ENCODE data around the gene FYB2.

Gene FYB2

GRCh38 chr1:56831871-56832693 lies 12.9 kb upstream of the FYB2 start:
- H3K27ac ChIP-seq (ENCODE audit: low read length) = no peak overlapping the region
- DNase-seq = peak; percentile 72
- H2AFZ ChIP-seq (ENCODE audit: low read length) = no peak overlapping the region
- H3K9ac ChIP-seq (ENCODE audit: low read length) = no peak overlapping the region
- H3K9me2 ChIP-seq (replicated peaks; ENCODE audit: insufficient read depth, low read length) = no peaks in the 10 kb centered on the region
- H3K36me3 ChIP-seq (replicated peaks; ENCODE audit: insufficient read depth, low read length) = no peaks in the 10 kb centered on the region
- no peak overlapping the region for H3K4me3 ChIP-seq (ENCODE audit: low read length)
- no peaks in the 10 kb centered on the region for H4K20me1 ChIP-seq (ENCODE audit: insufficient read depth, low read length)
- H3F3A ChIP-seq (ENCODE audit: insufficient read depth, low read length) = no peaks in the 10 kb centered on the region
- H3K79me2 ChIP-seq (ENCODE audit: low read length) = no peaks in the 10 kb centered on the region
- TF ChIP-seq CTCF (IDR thresholded peaks at IDR 0.05; ENCODE audit: low read length) = peak; percentile 97
- TF ChIP-seq EZH2phosphoT487 (IDR thresholded peaks at IDR 0.05; ENCODE audit: low read length) = no peak
- H3K4me1 ChIP-seq (ENCODE audit: low read length) = no peaks in the 10 kb centered on the region
- H3K4me2 ChIP-seq (ENCODE audit: low read depth, low read length) = peak overlapping the region; percentile 10; the same call in 1 of the 2 replicates
- H3K27me3 ChIP-seq (replicated peaks; ENCODE audit: insufficient read depth, low read length) = no peaks in the 10 kb centered on the region
- H3K9me3 ChIP-seq (replicated peaks; ENCODE audit: insufficient read depth, low read length) = no peaks in the 10 kb centered on the region

- Histone ChIP-seq H3K9me2 (replicated peaks; ENCODE audit: insufficient read depth, low read length) (no peaks in the 10 kb centered on the region), H3K27ac (ENCODE audit: low read length) (no peak overlapping the region), H4K20me1 (ENCODE audit: insufficient read depth, low read length) (no peaks in the 10 kb centered on the region), H3K9me3 (replicated peaks; ENCODE audit: insufficient read depth, low read length) (no peaks in the 10 kb centered on the region), H3K4me1 (ENCODE audit: low read length) (no peaks in the 10 kb centered on the region), H3K4me2 (ENCODE audit: low read depth, low read length) (no peak overlapping the region), H3K79me2 (ENCODE audit: low read length) (no peaks in the 10 kb centered on the region), H3K36me3 (replicated peaks; ENCODE audit: insufficient read depth, low read length) (no peaks in the 10 kb centered on the region), H3K9ac (ENCODE audit: low read length) (no peak overlapping the region), H2AFZ (ENCODE audit: low read length) (0 out of 2 replicates have a peak overlapping the region, but pooled peaks have one; percentile 9), H3F3A (ENCODE audit: insufficient read depth, low read length) (no peaks in the 10 kb centered on the region), H3K4me3 (ENCODE audit: low read length) (no peak overlapping the region), H3K27me3 (replicated peaks; ENCODE audit: insufficient read depth, low read length) (no peaks in the 10 kb centered on the region)
- no peak for DNase-seq
- no peak for TF ChIP-seq EZH2phosphoT487 (IDR thresholded peaks at IDR 0.05; ENCODE audit: low read length)
- TF ChIP-seq EZH2 (optimal IDR thresholded peaks at IDR 0.05; ENCODE audit: low read depth, low read length) = no peak
- no peak for TF ChIP-seq CTCF (IDR thresholded peaks at IDR 0.05; ENCODE audit: low read length)
These were observed 10.8 kb upstream of the FYB2 start for GRCh38 chr1:56830052-56830451.

GRCh38 chr1:56827711-56828110 lies 8.5 kb upstream of the FYB2 start:
- no peaks in the 10 kb centered on the region for H3F3A ChIP-seq (ENCODE audit: insufficient read depth, low read length)
- H2AFZ ChIP-seq (ENCODE audit: low read length) = no peak overlapping the region
- DNase-seq = no peak
- TF ChIP-seq EZH2phosphoT487 (IDR thresholded peaks at IDR 0.05; ENCODE audit: low read length) = no peak
- TF ChIP-seq EZH2 (optimal IDR thresholded peaks at IDR 0.05; ENCODE audit: low read depth, low read length) = no peak
- TF ChIP-seq CTCF (IDR thresholded peaks at IDR 0.05; ENCODE audit: low read length) = no peak
- H3K4me2 ChIP-seq (ENCODE audit: low read depth, low read length) = no peak overlapping the region
- H3K9me2 ChIP-seq (replicated peaks; ENCODE audit: insufficient read depth, low read length) = no peaks in the 10 kb centered on the region
- H3K4me1 ChIP-seq (ENCODE audit: low read length) = no peaks in the 10 kb centered on the region
- no peaks in the 10 kb centered on the region for H3K79me2 ChIP-seq (ENCODE audit: low read length)
- no peak overlapping the region for H3K9ac ChIP-seq (ENCODE audit: low read length)
- no peak overlapping the region for H3K4me3 ChIP-seq (ENCODE audit: low read length)
- no peaks in the 10 kb centered on the region for H3K9me3 ChIP-seq (replicated peaks; ENCODE audit: insufficient read depth, low read length)
- no peak overlapping the region for H3K27ac ChIP-seq (ENCODE audit: low read length)
- no peaks in the 10 kb centered on the region for H4K20me1 ChIP-seq (ENCODE audit: insufficient read depth, low read length)
- H3K27me3 ChIP-seq (replicated peaks; ENCODE audit: insufficient read depth, low read length) = no peaks in the 10 kb centered on the region
- no peaks in the 10 kb centered on the region for H3K36me3 ChIP-seq (replicated peaks; ENCODE audit: insufficient read depth, low read length)

Data from MM.1S (cell line).